HG03442 (cell line): ENCODE data around the gene TRIM44.
A peak's percentile ranks its signal among the peaks of the same experiment; 100 is the strongest.
"Not testable (repeated sequence)": the region's sequence is repeated elsewhere in the genome, so short reads cannot be mapped to it uniquely, and the experiment has no call there.

Experiments
- ATAC-seq: cut with Tn5 transposase; IDR thresholded peaks from one replicate; pipeline ENCODE4 v1.9.1; 2021; ENCODE audit warnings: mild to moderate bottlenecking, moderate library complexity; ENCODE audit not compliant: unreplicated experiment

The TRIM44 gene

DNA sequence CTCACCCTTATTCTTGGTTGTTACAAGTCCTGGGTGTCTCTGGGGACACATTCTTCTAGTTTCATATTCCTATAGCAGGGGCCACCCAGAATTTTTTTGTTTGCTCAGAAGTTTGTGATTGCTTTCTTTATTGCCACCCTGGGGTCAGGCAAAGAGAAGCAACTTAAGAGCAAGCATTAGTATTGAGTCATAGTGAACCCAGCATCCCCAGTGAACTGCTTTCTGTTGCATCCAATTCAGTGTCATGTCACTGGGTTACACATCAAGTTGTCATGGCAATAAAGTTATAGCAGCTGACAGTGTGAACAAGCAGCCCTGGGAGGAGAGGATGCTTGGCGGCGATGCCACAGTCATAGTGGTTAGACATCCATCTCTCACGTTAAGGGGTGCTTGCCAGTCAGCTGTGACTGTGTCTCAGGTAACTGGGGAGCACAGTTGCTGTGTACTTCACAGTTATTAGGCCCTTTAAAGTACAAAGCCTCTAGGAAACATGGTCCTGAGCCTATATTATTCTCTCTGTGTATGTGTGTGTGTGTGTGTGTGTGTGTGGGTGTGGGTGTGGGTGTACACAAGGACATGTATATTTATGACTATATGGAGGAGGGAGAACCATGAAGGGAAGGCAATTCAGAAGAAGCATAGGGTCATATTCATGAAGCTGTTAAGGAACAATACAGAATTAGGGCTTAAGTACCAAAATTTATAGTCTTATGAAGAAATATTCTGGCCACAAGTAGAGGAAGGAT is 52.5 kb downstream of the TRIM44 start:
- ATAC-seq, result peak; percentile 90

DNA sequence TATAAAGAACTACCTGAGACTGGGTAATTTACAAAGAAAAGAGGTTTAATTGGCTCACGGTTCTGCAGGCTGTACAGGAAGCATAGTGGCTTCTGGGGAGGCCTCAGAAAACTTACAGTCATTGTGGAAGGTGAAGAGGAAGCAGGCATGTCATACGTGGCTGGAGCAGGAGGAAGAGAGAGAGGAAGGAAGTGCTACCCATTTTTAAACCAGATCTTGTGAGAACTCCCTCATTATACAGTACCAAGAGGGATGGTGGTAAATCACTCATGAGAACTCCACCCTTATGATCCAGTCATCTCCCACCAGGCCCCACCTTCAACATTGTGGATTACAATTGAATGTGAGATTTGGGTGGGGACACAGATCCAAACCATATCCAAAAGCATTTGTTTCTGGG is 53.1 kb downstream of the TRIM44 start:
- ATAC-seq, result not testable (repeated sequence)

DNA sequence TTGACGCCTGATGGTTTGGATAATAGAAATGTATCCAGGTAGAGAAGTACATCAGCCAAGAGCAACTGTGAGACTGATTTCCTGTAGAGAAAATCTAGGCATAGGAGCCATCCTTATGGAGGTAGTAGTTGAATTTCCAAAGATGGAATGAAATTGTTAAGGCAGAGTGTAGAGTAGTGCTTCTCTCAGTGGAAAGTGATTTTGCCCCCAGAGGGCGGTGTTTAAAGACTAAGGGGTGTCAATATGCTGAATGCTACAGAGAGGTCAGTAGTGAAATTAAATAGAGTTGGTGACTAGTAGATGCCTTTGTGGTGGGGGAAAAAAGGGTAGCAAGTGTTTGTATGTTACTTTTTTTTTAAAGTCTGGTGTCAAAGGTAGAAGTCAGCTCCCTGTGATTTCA is 54.5 kb downstream of the TRIM44 start:
- no peak for ATAC-seq

- ATAC-seq, result no peak
These were observed 54.9 kb downstream of the TRIM44 start for GRCh38 chr11:35717520-35717919.

GRCh38 chr11:35721651-35722282 is 59.2 kb downstream of the TRIM44 start:
- no peak for ATAC-seq

DNA sequence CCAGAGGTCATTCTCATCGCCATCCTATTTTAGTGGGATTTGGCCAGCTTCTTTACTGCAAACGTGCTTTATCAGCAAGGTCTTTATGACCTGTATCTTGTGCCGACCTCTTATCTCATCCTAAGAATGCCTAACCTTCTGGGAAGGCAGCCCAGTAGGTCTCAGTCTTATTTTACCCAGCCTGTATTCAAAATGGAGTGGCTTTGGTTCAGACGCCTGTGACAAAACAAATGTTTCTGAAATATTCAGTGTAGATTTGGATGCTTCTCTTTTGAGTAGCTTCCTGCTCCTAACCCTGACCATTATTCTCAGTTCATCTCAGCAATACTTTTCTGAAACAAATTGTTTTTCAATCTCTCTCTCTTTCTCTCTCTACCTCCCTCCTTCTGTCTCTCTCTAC is 60.1 kb downstream of the TRIM44 start:
- no peak for ATAC-seq

GRCh38 chr11:35723493-35723892 is 60.9 kb downstream of the TRIM44 start:
- no peak for ATAC-seq

GRCh38 chr11:35723913-35724312 is 61.3 kb downstream of the TRIM44 start:
- ATAC-seq, result no peak

- ATAC-seq, result no peak
These were observed 63.3 kb downstream of the TRIM44 start for GRCh38 chr11:35725885-35726284.

DNA sequence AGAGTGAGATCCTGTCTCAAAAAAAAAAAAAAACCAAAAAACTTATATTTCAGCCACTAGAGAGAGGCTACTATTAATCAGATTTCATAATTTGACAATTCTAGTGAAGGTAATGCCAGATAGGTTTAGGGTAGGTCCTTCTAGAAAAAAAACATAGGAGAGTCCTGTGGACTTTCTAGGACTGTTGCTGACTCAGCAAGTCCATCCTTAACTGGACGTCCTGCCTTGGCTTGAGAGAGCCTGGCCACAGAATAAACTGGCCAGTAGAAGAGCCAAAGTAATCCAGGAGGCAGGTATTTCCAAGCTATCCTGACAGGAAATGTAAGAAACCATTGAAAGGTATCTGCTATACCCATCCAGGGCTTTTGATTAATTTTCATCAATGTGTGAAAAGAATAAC is 64.6 kb downstream of the TRIM44 start:
- ATAC-seq, result no peak

GRCh38 chr11:35730254-35730653 is 67.7 kb downstream of the TRIM44 start:
- no peak for ATAC-seq

- no peak for ATAC-seq
These were observed 72.3 kb downstream of the TRIM44 start for GRCh38 chr11:35734669-35735410.

GRCh38 chr11:35735411-35735810 is 72.8 kb downstream of the TRIM44 start:
- ATAC-seq, result no peak

DNA sequence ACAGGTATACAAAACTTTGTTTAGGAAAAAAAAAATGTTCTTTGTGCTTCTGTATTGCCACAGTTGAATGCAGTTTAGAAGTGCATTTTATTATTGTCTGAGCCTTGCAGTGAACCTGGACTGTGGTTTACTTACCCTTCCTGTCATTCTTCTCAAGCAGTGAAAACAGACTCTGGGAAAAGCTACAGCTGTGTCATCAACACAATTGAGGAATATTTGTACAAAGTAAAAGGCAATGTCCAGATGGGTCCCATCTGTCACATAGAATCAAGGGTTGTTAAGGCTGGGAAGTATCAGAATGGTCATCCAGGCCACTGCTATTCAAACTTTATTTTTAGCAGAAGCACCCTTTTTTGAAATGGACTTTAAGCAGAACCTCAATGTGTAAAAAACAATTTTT is 73.3 kb downstream of the TRIM44 start:
- ATAC-seq, result no peak

DNA sequence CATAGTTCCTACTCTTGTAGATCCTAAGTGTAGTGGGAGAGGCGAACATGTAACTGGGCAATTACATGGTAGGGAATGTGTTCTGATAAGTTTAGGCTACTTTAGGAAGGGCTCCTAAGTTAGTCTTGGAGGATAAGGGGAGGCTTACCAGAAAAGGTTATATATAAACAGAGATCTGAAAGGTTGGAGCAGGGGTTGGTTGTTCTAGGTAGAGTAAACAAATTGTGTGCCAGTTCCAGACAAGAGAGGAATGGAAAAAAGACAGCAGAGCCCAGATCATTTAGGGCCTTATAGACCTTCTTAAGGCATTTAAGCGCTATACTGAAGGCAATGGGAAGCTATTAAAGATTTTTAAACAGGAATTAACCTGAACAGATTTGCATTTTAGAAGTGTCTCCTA is 74.4 kb downstream of the TRIM44 start:
- no peak for ATAC-seq

DNA sequence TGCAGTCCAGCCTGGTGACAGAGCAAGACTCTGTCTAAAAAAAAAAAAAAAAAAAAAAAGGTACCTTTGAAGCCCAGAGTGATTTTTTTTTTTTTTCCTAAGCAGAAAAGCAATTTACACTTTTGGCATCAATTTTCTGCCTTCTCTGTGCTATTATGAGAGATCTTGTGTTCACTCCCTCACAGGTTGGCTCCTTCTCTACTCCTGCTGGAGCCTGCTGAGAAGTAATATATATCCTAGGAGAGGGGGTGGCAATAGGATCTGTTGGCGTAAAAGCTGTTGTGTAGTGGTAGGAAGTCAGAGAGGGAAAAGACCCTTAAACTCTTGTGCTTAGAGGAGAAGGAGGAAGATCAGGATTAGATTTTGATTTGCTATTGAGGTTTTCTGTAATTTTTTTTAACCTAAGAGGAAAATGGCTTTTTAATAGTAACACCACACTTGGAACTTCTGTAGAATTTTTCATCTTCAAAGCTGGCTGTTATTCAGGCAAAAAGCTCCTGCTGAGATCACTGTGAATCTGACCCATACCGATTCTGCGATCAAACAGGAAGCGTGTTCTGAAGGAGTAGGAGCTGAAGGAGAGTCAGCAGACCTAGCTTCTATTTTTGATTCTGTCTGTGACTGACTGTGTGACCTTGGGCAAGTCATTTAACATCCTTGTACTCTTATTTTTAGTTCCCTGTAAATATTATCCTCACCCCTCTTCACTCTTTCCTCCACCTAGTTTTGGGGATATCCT is 77.7 kb downstream of the TRIM44 start:
- ATAC-seq, result no peak

GRCh38 chr11:35742707-35743454 is 80.3 kb downstream of the TRIM44 start:
- no peak for ATAC-seq

DNA sequence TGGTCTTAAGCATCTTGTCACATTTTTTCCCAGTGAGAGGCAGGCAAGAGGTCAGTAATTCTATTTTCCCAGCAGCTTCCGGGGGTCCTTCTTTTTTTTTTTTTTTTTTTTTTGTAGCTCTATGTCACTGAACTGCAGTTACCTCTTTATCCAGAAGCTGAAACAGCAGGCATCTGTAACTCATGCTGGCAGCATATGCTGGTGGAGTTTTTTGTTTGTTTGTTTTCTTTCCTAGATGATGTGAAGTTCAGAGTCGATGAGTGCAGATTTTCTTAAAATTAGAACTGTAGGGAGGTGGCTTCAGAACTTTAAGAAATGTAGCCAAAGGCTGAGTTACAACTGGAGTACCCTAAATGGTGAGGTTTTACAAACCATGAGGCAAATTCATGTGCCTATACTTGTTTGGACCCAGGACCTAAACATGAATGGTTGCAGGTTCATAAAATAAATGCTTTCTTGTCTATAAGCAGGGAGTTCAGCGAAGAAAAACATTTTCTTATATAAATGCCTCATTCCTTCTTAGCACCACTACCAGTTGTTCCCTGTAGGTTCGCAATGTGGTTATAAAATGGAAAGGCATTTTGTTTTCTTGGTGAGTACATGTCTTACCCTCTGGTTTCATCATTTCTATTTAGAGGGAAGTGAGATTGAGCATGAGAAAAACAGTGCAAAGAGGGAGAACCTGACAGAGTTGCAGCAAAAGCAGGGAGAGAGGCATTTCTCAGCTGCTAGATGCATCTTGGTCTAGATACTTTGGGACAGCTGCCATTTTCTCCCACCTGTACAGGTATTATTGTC is 84.0 kb downstream of the TRIM44 start:
- no peak for ATAC-seq

- ATAC-seq, result no peak
These were observed 85.1 kb downstream of the TRIM44 start for GRCh38 chr11:35747668-35748067.

GRCh38 chr11:35748644-35749043 is 86.1 kb downstream of the TRIM44 start:
- no peak for ATAC-seq
